COLO829 (cell line): ENCODE data around the gene VWA8.
"Not testable (repeated sequence)": the region's sequence is repeated elsewhere in the genome, so short reads cannot be mapped to it uniquely, and the experiment has no call there.

Source experiments
- DNase-seq: peaks from one replicate; pipeline ENCODE4 v3.0.0; 2012; ENCODE audit warnings: low spot score

VWA8 gene

GRCh38 chr13:41587490-41587889 lies 373.4 kb downstream of the VWA8 start:
- DNase-seq = no peak

GRCh38 chr13:41586216-41586615 lies 374.7 kb downstream of the VWA8 start:
- DNase-seq = no peak

GRCh38 chr13:41582027-41582463 lies 378.9 kb downstream of the VWA8 start:
- no peak for DNase-seq

- DNase-seq = no peak
Measured at GRCh38 chr13:41580345-41580744, 380.6 kb downstream of the VWA8 start.

- no peak for DNase-seq
Measured at GRCh38 chr13:41579881-41580280, 381.0 kb downstream of the VWA8 start.

- DNase-seq = no peak
Measured at GRCh38 chr13:41579168-41579567, 381.7 kb downstream of the VWA8 start.

- DNase-seq = no peak
Measured at GRCh38 chr13:41578371-41578770, 382.5 kb downstream of the VWA8 start.

GRCh38 chr13:41577436-41577835 lies 383.5 kb downstream of the VWA8 start:
- DNase-seq = no peak

- not testable (repeated sequence) for DNase-seq
Measured at GRCh38 chr13:41573640-41574039, 387.3 kb downstream of the VWA8 start.

GRCh38 chr13:41571817-41572340 lies 389.0 kb downstream of the VWA8 start:
- DNase-seq = not testable (repeated sequence)

GRCh38 chr13:41568972-41569351 lies 391.9 kb downstream of the VWA8 start:
- DNase-seq = peak; percentile 59

GRCh38 chr13:41568143-41568971 lies 392.6 kb downstream of the VWA8 start:
- peak; percentile 40 for DNase-seq

GRCh38 chr13:41567363-41567762 lies 393.5 kb downstream of the VWA8 start:
- no peak for DNase-seq

- no peak for DNase-seq
Measured at GRCh38 chr13:41565846-41566245, 395.1 kb downstream of the VWA8 start.

GRCh38 chr13:41565216-41565615 lies 395.7 kb downstream of the VWA8 start:
- DNase-seq = peak; percentile 82

GRCh38 chr13:41563984-41564365 lies 396.9 kb downstream of the VWA8 start:
- DNase-seq = no peak

GRCh38 chr13:41563341-41563983 lies 397.4 kb downstream of the VWA8 start:
- no peak for DNase-seq

GRCh38 chr13:41562541-41563178 lies 398.2 kb downstream of the VWA8 start:
- DNase-seq = no peak

GRCh38 chr13:41562083-41562482 lies 398.8 kb downstream of the VWA8 start:
- peak; percentile 40 for DNase-seq

GRCh38 chr13:41561170-41561569 lies 399.7 kb downstream of the VWA8 start:
- DNase-seq = no peak

GRCh38 chr13:41558781-41559560 lies 401.9 kb downstream of the VWA8 start:
- DNase-seq = no peak

- no peak for DNase-seq
Measured at GRCh38 chr13:41557719-41558118, 403.2 kb downstream of the VWA8 start.
